Suppressor macrophage (primary cell): ENCODE results near the gene NFATC2.
"Not testable (repeated sequence)": the region's sequence is repeated elsewhere in the genome, so short reads cannot be mapped to it uniquely, and the experiment has no call there.

ENCODE experiments used
- DNase-seq, 4 experiments: peaks; one replicate each; pipeline ENCODE4 v3.0.0-alpha.2; 2020 to 2022

Gene NFATC2

DNA sequence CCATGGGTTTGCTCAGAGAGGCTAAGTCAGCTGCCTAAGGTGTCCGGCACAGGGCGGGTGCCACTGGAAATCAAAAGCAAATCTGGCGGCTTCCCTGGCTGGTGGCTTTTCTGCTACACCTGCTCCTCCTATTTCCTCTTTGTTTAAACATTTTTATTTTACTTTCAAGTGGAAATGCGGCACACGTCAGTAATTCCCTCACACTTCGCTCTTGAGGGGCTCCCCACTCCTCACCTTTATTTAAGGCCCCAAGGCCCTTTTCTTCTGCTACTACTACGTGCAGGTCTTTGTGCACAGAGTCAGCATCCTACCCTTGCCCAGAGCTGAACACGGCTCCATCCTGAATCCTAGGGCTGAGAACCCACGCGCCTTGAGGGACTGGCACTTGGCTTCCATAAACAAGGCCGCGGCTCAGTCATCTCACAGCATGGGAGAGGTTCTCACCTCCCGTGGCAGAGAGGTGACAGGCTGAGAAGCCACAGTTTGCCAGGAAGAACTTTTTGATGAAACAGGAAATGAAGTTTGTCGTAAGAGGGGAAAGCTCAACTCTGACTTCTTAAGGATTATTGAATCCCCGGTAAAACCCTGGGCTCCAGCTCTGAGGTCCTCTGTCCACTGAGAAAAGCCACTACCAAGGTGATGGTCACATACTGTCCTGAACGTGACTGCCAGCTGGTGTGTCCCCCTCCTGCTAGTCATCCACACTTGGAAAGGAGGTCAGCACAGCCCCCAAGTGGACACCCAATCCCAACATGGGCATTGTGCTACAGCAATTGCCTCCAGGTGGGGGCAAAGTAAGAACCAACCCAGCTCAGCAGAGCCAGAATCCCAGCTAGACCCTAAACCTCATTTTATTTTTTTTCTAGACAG is 48.0 kb downstream of the NFATC2 start:
- no peak for DNase-seq

- no peak for DNase-seq
These were observed 49.1 kb downstream of the NFATC2 start for GRCh38 chr20:51493346-51493791.

DNA sequence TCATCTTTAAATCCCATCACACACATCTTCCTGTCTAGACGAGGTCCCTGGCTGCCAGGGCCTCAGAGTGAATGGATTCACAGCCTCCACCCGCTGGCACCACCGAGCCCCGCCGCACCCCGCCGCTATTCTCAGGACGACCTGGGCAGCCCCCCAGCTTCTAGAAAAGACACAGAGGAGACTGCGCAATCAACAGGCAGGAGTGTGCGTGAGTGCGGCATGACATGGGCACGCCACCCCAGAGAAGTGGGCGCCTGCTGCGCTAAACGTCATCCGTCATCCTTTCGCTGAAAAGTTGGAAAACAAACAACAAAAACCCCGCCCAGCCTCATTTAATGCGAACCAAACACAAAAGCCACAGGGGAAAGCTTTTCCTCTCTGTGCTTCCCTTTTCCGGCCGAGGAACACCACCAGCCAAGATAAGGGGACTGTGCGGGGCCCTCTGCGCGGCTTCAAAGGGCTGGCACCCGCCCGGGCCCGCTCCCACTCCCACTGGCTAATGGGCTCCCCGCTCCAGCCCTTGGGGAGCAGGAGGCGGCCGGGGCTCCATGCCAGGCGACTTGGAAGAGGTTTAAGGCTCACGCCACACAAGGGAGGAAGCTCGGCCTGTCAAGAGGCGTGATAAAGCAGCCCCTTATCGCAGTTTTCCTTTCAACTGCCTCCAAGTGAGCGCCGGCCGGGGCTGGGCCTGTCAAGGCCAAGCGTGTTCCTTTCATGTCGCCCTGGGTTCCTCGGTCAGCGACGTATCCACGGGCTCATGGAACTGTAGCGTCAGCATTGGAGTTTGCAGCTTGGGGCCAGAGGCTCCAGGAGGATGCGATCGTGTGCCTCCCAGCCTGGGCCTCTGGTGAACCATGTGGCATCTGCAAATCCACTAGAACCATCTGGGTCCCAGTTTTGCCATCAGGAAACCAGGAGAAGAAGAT is 50.1 kb downstream of the NFATC2 start:
- peak; percentile 61 to 71 (median 63) for DNase-seq

DNA sequence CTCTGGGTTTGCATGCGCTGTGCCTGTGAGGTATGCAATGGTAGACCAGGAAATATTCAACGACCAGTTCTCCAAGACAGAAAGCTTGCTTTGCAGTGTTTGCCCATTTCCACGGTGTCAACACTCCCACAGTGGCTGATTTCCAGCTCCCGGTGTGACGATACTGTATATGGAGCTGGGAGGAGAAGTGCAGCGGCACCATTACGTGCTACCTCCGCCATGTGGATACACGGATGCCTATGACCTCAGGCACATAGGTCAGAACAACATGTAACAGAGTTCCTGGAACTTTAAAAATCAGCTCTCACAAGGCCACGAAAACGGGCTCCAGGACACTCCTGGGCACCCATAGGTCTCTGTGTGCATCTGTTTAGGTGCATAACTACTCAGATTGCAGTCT is 51.1 kb downstream of the NFATC2 start:
- DNase-seq: no peak

DNA sequence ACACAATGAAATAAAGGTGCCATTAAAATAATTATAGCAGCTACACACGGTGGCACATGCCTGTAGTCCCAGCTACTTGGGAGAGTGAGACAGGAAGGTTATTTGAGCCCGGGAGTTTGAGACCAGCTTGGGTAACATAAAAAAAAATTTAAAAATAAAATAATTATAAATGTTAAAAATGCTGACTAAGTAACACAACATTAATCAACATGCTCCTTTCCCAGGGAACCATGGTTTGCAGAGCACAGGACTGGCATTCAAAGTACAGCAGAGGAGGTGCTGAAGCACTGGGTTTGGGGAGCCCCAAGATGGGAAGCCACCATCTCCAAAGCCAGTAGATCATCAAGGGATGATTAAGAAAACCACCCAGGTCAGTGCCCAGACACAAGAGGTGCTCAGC is 51.9 kb downstream of the NFATC2 start:
- no peak for DNase-seq

DNA sequence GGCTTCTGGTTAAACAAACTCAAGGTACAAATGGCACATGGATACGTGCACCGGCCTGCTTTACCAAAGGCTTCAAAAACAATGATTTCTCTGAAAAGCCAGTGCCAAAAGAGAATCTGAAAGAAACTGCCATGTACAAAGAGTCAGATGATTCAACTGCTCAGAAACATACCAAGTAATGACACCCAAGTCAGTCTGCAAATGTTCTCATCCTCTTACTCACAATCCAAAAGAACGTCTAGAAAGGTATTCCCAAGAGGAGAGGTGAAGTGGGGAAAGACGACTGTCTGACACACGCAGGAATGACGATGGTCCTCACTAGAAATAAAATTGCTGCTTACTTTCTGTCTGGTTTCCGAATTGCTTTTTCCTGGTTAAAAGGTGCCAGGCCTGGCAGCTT is 52.9 kb downstream of the NFATC2 start:
- no peak for DNase-seq

- DNase-seq: no peak
These were observed 54.2 kb downstream of the NFATC2 start for GRCh38 chr20:51488331-51488730.

GRCh38 chr20:51487565-51488268 is 54.8 kb downstream of the NFATC2 start:
- no peak for DNase-seq

- DNase-seq: no peak
These were observed 55.4 kb downstream of the NFATC2 start for GRCh38 chr20:51487076-51487475.

GRCh38 chr20:51486197-51487005 is 56.1 kb downstream of the NFATC2 start:
- no peak for DNase-seq

DNA sequence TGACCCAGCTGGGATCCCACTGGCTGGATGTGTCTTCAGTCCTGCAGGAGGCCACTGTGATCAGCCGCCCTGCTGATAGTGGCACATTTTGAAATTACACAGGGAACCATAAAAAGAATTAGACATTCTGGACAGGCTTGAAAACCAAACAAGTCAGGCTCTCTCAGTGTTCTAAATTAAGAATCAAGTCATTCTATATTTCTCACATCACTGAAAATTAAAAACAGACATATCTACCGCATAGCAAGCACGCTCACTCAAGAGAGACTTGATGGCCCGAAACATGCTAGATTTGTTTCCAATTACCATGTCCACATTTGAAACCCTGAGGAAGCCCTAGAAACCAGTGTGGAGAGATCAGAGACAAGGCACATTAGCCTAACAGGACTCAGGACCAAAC is 57.7 kb downstream of the NFATC2 start:
- no peak for DNase-seq

GRCh38 chr20:51484141-51484815 is 58.2 kb downstream of the NFATC2 start:
- DNase-seq: peak; percentile 19 to 54 (median 44)

GRCh38 chr20:51482836-51483473 is 59.6 kb downstream of the NFATC2 start:
- DNase-seq: no peak

DNA sequence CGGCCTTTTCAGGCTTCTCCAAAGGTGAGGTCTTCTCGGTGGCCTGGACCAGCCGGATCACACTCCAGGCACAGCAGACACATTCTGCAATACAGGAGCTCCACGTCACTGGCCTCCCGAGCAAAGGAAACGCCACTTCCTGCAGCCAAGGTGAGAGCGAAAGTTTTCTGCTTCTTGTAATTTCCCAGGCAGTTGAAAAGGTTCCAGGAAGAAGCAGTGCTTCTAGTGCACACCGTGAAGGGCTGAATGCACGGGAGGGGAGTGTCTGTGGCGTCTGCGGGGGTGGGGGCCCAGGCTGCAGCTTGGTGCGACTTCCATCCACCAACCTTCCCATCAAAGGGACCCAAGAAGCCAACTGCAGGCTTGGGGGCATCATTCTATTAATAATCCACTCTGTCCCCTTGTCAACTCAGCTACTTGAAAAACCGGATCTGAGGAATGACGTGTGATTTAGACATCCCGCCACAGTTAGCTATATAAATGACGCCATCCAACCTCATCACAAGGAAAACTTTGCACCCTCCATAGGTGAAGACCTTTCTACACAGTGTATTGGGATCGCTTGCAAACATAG is 61.1 kb downstream of the NFATC2 start:
- DNase-seq: no peak

- no peak for DNase-seq
These were observed 61.8 kb downstream of the NFATC2 start for GRCh38 chr20:51480507-51481270.

DNA sequence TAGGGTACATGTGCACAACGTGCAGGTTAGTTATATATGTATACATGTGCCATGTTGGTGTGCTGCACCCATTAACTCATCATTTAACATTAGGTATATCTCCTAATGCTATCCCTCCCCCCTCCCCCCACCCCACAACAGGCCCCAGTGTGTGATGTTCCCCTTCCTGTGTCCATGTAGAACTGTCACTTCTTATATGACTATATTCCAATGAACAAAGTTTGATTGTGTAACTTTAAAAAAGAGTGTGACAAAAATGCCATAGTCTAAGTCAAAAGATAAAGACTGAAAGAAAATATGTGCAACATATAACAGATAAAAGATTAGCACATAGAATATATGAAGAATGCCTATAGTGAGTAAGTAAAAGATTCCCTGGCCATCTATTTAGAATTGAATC is 66.4 kb downstream of the NFATC2 start:
- DNase-seq: not testable (repeated sequence)

DNA sequence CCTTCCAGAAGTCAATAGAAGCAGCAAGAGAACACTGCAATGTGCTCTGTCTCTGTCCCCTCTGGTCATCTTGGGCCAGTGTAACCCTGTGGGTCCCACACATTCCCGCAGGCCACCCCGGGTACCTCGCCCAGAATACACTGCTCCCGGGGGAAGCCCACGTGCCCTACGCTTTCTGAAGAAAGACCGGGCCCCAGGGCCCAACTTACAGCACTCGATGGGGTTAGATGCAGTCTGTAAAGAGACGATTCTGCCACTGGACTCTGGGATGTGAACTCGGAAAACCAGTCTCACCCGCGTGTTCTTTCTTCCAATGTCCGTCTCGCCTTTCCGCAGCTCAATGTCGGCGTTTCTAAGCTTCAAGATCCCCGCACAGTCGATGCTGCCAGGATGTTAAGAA is 68.7 kb downstream of the NFATC2 start:
- no peak for DNase-seq

DNA sequence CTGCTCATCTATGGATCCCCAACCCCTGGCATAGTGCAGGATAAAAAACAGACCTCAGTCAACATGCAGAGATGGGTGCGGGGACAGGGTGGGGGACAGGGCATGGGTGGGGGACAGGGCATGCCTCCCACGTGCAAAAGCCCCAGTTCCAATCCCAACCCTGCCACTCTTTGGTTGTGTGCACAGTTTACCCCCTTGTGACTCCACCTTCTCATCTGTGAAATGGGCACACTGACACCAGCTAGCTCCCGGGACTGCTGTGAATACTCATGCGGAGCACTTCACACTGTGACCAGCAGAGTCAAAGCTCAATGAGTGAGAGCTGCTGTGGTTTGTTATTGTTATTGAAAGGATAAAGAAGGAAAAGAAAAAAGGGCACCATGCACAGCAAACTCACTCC is 69.3 kb downstream of the NFATC2 start:
- no peak for DNase-seq

- no peak for DNase-seq
These were observed 71.6 kb downstream of the NFATC2 start for GRCh38 chr20:51470907-51471411.

DNA sequence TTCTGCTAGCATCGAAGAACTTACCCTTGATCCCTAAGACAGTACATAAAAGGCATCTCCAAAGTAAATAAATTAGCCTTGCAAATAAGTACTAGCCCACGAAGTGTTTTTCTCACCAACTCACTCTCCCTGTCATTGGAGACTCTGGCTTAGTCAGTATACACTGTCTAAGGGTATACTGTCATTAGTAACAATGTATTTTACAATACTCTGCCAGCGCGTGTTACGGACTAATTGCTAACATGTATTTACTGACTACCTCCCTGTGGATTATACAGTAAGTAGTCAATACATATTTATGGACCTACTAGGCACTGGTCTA is 72.1 kb downstream of the NFATC2 start:
- no peak for DNase-seq
